NB4 (cell line): ENCODE data around the gene CFAP53.

Source experiments
- DNase-seq: peaks from one replicate; pipeline ENCODE4 v3.0.0; 2010; ENCODE audit warnings: low read depth
- H3K4me3 ChIP-seq: one replicate; pipeline ENCODE4 v1.5.1; 2011; ENCODE audit warnings: mild to moderate bottlenecking, low read depth, low read length, moderate library complexity
- MYC ChIP-seq: IDR thresholded peaks from 2 replicates; pipeline ENCODE4 v1.6.1; 2011; ENCODE audit warnings: low read depth, low read length
- POLR2A ChIP-seq: IDR thresholded peaks from 2 replicates; pipeline ENCODE4 v1.6.1; 2011; ENCODE audit warnings: mild to moderate bottlenecking; ENCODE audit not compliant: insufficient read length; ENCODE audit errors: extremely low read depth
- TF ChIP-seq, protein P1 (sequence below): IDR thresholded peaks from 2 replicates; pipeline ENCODE4 v1.6.1; 2011; ENCODE audit warnings: low read depth, low read length
- TF ChIP-seq, protein P2 (sequence below): IDR thresholded peaks from one replicate; pipeline ENCODE4 v1.5.1; 2012; ENCODE audit warnings: low read depth, low read length

Gene CFAP53

DNA sequence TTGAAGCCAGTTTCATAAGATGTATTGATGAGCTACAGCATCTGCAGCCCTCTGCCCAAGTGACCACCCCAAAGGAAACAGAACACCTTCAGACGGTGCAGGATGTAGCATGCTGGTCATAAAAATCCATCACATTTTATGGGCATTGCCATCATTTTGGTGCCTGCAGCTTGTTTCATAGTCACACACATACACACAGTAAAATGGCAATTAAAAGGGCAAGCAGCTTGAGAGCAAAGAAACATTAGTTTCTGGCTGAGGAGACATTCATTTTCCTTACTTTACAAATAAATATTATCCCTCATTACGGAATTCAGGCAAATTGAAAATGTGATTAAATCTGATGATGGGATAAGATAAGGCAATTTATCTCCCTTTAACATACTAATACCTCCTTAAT lies 84.7 kb downstream of the CFAP53 start:
- no peak overlapping the region for H3K4me3 ChIP-seq
- DNase-seq, result no peak
- TF ChIP-seq MYC (no peak), POLR2A (no peak)
- TF ChIP-seq, protein P1, sequence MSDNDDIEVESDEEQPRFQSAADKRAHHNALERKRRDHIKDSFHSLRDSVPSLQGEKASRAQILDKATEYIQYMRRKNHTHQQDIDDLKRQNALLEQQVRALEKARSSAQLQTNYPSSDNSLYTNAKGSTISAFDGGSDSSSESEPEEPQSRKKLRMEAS, result no peak
- TF ChIP-seq, protein P2, sequence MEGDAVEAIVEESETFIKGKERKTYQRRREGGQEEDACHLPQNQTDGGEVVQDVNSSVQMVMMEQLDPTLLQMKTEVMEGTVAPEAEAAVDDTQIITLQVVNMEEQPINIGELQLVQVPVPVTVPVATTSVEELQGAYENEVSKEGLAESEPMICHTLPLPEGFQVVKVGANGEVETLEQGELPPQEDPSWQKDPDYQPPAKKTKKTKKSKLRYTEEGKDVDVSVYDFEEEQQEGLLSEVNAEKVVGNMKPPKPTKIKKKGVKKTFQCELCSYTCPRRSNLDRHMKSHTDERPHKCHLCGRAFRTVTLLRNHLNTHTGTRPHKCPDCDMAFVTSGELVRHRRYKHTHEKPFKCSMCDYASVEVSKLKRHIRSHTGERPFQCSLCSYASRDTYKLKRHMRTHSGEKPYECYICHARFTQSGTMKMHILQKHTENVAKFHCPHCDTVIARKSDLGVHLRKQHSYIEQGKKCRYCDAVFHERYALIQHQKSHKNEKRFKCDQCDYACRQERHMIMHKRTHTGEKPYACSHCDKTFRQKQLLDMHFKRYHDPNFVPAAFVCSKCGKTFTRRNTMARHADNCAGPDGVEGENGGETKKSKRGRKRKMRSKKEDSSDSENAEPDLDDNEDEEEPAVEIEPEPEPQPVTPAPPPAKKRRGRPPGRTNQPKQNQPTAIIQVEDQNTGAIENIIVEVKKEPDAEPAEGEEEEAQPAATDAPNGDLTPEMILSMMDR, result no peak

DNA sequence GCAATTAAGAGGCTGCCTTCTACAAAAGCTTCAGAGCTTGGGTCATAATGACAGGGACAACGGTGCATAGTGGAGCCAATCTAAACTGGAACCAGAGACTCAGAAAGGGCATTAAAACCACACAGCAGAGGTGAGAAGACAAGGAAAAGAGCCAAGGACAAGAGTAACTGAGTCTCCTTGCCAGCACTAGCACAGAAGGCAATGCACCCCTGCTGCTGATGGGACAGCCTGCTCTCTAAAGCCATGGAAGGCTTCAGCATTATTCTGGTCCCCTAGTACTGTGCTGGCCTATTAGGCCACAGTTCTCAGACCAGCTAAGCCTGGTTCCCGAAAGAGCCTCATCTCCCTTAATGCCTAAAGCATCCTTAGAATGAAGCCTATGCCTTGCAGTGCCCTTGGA lies 86.8 kb downstream of the CFAP53 start:
- no peak overlapping the region for H3K4me3 ChIP-seq
- no peak for DNase-seq
- no peak for TF ChIP-seq POLR2A
- TF ChIP-seq, protein P1, result no peak
- no peak for TF ChIP-seq MYC
- TF ChIP-seq, protein P2, result no peak

DNA sequence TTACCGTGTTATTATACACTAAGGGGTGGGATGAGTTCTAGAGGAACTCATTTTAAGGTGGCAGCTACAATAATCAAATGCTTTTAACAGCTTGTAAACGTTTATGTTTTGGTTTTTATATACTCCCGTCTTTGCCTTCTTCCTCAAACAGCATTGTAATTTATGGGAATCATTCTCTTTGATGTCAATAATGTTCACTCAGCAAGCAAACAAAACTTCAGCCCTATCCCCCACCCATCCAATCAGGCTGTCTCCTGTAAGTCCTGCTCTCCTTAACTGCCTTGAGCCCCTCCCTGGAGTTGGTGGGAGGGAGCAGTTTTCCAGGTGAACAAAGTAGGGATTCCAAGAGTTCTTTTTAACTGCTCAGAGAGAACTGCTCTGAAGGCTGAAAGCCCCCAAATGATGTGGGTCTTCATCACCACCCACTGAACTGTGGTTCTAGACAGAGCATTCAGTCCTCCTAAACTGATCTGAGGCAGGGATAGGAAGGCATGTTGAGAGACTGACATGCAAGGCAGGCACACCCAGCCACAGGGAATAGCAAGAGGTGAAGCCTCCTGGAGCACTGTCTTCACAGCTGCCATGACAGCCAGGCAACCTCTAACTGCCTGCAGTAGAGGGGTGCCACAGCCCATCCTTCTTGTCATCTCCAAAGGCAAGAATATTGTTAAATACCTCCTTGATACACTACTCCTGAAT lies 88.9 kb downstream of the CFAP53 start:
- H3K4me3 ChIP-seq, result no peak overlapping the region
- DNase-seq, result no peak
- TF ChIP-seq, protein P1, result no peak
- TF ChIP-seq MYC (no peak), POLR2A (no peak)
- TF ChIP-seq, protein P2, result no peak
